ENCODE measurements around the gene GLE1. TPM values are rescaled to one million over a fixed set of nuclear protein-coding genes. Genes with fewer than 3 reads are reported as not detected.

Gene GLE1
- total RNA-seq, 1 experiment from 2014 or later, result 19.0 TPM

- H2BK15ac ChIP-seq (ENCODE audit: low read depth, low read length), result no peak overlapping the region
- Mint-ChIP-seq H3K36me3 (ENCODE audit: insufficient read depth in 1 of 3, low read depth in 3 of 3) (peaks cover 5 to 53% (median 29%) of the 10 kb centered on the region in 3 experiments; a peak in 6 of 7 replicates), H3K27me3 (ENCODE audit: low read depth) (no peaks in the 10 kb centered on the region), H3K27ac (no peak overlapping the region; a peak in 1 of 7 replicates), H3K9me3 (no peaks in the 10 kb centered on the region), H3K4me1 (peaks cover 0 to 9% of the 10 kb centered on the region in 2 experiments; a peak in 1 of 4 replicates), H3K4me3 (no peak overlapping the region)
- H3K4ac ChIP-seq (ENCODE audit: low read depth, low read length), result no peak overlapping the region
- H3K79me1 ChIP-seq (ENCODE audit: insufficient read depth, low read depth, low read length, poor library complexity, severe bottlenecking), result no peaks in the 10 kb centered on the region
- H4K91ac ChIP-seq (ENCODE audit: insufficient read length, low read depth, low read length), result no peak overlapping the region
- no peak overlapping the region for H2AK5ac ChIP-seq (ENCODE audit: insufficient read length, low read length)
- no peak overlapping the region for H4K8ac ChIP-seq (replicated peaks; ENCODE audit: insufficient read length, low read depth, low read length)
- no peak overlapping the region for H3K56ac ChIP-seq (ENCODE audit: insufficient read length, low read depth, low read length)
- no peaks in the 10 kb centered on the region for H3K9me3 ChIP-seq (ENCODE audit: control insufficient read depth, low read depth, low read length)
- no peaks in the 10 kb centered on the region for H3K79me2 ChIP-seq (ENCODE audit: insufficient read depth, low read length)
- H3K14ac ChIP-seq (ENCODE audit: insufficient read depth, low read length), result no peak overlapping the region
- no peak overlapping the region for H3K4me2 ChIP-seq (ENCODE audit: insufficient read depth, insufficient read length, low read length)
- no peak overlapping the region for H3K9ac ChIP-seq (ENCODE audit: extremely low read depth, insufficient read length, low read length)
- TF ChIP-seq, protein P1, sequence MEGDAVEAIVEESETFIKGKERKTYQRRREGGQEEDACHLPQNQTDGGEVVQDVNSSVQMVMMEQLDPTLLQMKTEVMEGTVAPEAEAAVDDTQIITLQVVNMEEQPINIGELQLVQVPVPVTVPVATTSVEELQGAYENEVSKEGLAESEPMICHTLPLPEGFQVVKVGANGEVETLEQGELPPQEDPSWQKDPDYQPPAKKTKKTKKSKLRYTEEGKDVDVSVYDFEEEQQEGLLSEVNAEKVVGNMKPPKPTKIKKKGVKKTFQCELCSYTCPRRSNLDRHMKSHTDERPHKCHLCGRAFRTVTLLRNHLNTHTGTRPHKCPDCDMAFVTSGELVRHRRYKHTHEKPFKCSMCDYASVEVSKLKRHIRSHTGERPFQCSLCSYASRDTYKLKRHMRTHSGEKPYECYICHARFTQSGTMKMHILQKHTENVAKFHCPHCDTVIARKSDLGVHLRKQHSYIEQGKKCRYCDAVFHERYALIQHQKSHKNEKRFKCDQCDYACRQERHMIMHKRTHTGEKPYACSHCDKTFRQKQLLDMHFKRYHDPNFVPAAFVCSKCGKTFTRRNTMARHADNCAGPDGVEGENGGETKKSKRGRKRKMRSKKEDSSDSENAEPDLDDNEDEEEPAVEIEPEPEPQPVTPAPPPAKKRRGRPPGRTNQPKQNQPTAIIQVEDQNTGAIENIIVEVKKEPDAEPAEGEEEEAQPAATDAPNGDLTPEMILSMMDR (conservative IDR thresholded peaks at IDR 0.05), result no peak
- H2BK5ac ChIP-seq (ENCODE audit: insufficient read length, low read length), result no peak overlapping the region
- no peak overlapping the region for H2BK12ac ChIP-seq (ENCODE audit: insufficient read length, low read depth, low read length)
- H2AFZ ChIP-seq (ENCODE audit: low read length), result no peak overlapping the region
- no peaks in the 10 kb centered on the region for H4K20me1 ChIP-seq (ENCODE audit: control insufficient read depth, insufficient read depth, insufficient read length)
- no peak for DNase-seq
- H2BK120ac ChIP-seq (ENCODE audit: low read depth, low read length, poor library complexity, severe bottlenecking), result no peak overlapping the region
- H3K27ac ChIP-seq (ENCODE audit: insufficient read length, low read depth, low read length), result no peak overlapping the region
- no peak overlapping the region for H4K5ac ChIP-seq (ENCODE audit: insufficient read length, low read depth, low read length)
- no peak overlapping the region for H3K18ac ChIP-seq (ENCODE audit: insufficient read length, low read depth, low read length)
- H3K4me1 ChIP-seq (ENCODE audit: insufficient read depth, low read length), result no peaks in the 10 kb centered on the region
- H3K23me2 ChIP-seq (ENCODE audit: insufficient read length, low read depth, low read length, poor library complexity, severe bottlenecking), result no peaks in the 10 kb centered on the region
- H3T11ph ChIP-seq (ENCODE audit: low read length), result no peak overlapping the region
- H3K27me3 ChIP-seq (ENCODE audit: insufficient read depth, low read length), result no peaks in the 10 kb centered on the region
- H3K23ac ChIP-seq (ENCODE audit: insufficient read length, low read depth, low read length), result no peak overlapping the region
- H2BK20ac ChIP-seq (ENCODE audit: low read depth, low read length, poor library complexity, severe bottlenecking), result no peak overlapping the region
Observed at GRCh38 chr9:128486201-128486600, 18.3 kb upstream of the GLE1 start.

All from H9 (cell line).